H1 (cell line): Measurements from ENCODE around the gene TBX4. TPM values are rescaled to one million over a fixed set of nuclear protein-coding genes. Genes with fewer than 3 reads are reported as not detected.

Source experiments
- CTCF ChIA-PET: fragments of 300-600 bp; sonication (Branson Sonifier 250); formaldehyde crosslinking; loops from one replicate; lab custom pipeline; 2021; ENCODE audit not compliant: partially characterized antibody; lab: Charles Lee
- POLR2A ChIA-PET: fragments of 300-600 bp; sonication (Branson Sonifier 250); formaldehyde crosslinking; loops from one replicate; lab custom pipeline; 2021; ENCODE audit warnings: inconsistent platforms; ENCODE audit not compliant: partially characterized antibody; lab: Charles Lee
- DNase-seq, 2 experiments: peaks; one replicate each; pipeline versions ENCODE4 v3.0.0 to v3.0.0-alpha.2; 2010 to 2022; ENCODE audit warnings: low spot score in 2 of 2, low read depth in 1 of 2, mixed read lengths in 1 of 2
- FAIRE-seq: peaks from 2 replicates; lab custom pipeline; 2011; peaks lifted over from hg19 to GRCh38; lab: Jason Lieb, UNC
- H2AFZ ChIP-seq: 2 replicates; pipeline ENCODE4 v1.8.1; 2012; ENCODE audit warnings: low read length, inconsistent platforms
- H2AK5ac ChIP-seq: 2 replicates; pipeline ENCODE4 v1.6.1; 2013; ENCODE audit warnings: low read depth, low read length
- H2BK120ac ChIP-seq: replicated peaks from 2 replicates; pipeline ENCODE3; 2013; ENCODE audit warnings: low read depth, low read length, inconsistent platforms
- H2BK12ac ChIP-seq: 2 replicates; pipeline ENCODE4 v1.6.1; 2013; ENCODE audit warnings: low read depth, low read length
- H2BK15ac ChIP-seq: 2 replicates; pipeline ENCODE4 v1.6.1; 2013; ENCODE audit warnings: low read length
- H2BK20ac ChIP-seq: 2 replicates; pipeline ENCODE4 v1.6.1; 2013; ENCODE audit warnings: low read length
- H2BK5ac ChIP-seq: 2 replicates; pipeline ENCODE4 v1.6.1; 2013; ENCODE audit warnings: low read depth, low read length
- H3K14ac ChIP-seq: 2 replicates; pipeline ENCODE4 v1.6.1; 2013; ENCODE audit warnings: inconsistent platforms; ENCODE audit not compliant: insufficient read length
- H3K18ac ChIP-seq: 2 replicates; pipeline ENCODE4 v1.6.1; 2013; ENCODE audit warnings: low read length; ENCODE audit errors: extremely low read depth
- H3K23ac ChIP-seq: 2 replicates; pipeline ENCODE4 v1.6.1; 2013; ENCODE audit warnings: inconsistent platforms; ENCODE audit not compliant: insufficient read length
- H3K23me2 ChIP-seq: 2 replicates; pipeline ENCODE4 v1.6.1; 2013; ENCODE audit warnings: low read depth, low read length
- H3K27ac ChIP-seq: 2 replicates; pipeline ENCODE4 v1.6.1; 2011; ENCODE audit warnings: low read depth, low read length, inconsistent platforms
- H3K27me3 ChIP-seq, 4 experiments: replicated peaks in 1 of 4; 1 replicate in 1 of 4; 2 replicates in 3 of 4; pipeline versions ENCODE4 v1.6.1 to v1.8.1; 2011 to 2013; ENCODE audit warnings: low read length in 3 of 4, mild to moderate bottlenecking in 3 of 4, inconsistent platforms in 2 of 4, mixed read lengths in 2 of 4, moderate library complexity in 1 of 4; ENCODE audit not compliant: control insufficient read depth in 3 of 4, insufficient read depth in 3 of 4; ENCODE audit errors: extremely low read depth in 1 of 4
- H3K36me3 ChIP-seq, 4 experiments: 2 replicates each; pipeline versions ENCODE4 v1.6.1 to v1.8.1; 2011 to 2013; ENCODE audit warnings: mild to moderate bottlenecking in 4 of 4, low read length in 3 of 4, moderate library complexity in 2 of 4, control low read depth in 1 of 4, inconsistent platforms in 1 of 4; ENCODE audit not compliant: insufficient read depth in 4 of 4, control insufficient read depth in 2 of 4
- H3K4ac ChIP-seq: replicated peaks from 2 replicates; pipeline ENCODE3; 2013; ENCODE audit warnings: low read length, low read depth, mixed read lengths, inconsistent platforms; ENCODE audit not compliant: insufficient read length
- H3K4me1 ChIP-seq, 4 experiments: replicated peaks in 1 of 4; 1 replicate in 1 of 4; 2 replicates in 3 of 4; pipeline versions ENCODE4 v1.6.1 to v1.8.1; 2011 to 2013; ENCODE audit warnings: low read length in 3 of 4, inconsistent platforms in 2 of 4, mixed read lengths in 1 of 4; ENCODE audit not compliant: insufficient read depth in 4 of 4, control insufficient read depth in 3 of 4
- H3K4me2 ChIP-seq, 2 experiments: 2 replicates each; pipeline versions ENCODE4 v1.6.1 to v1.8.1; 2011 to 2013; ENCODE audit warnings: low read depth in 2 of 2, low read length in 2 of 2, control low read depth in 1 of 2, inconsistent platforms in 1 of 2, mild to moderate bottlenecking in 1 of 2; ENCODE audit not compliant: insufficient read depth in 1 of 2
- H3K4me3 ChIP-seq, 4 experiments: fragments of 200-600, 300-600 bp in 1 of 4; sonication (generic), shearing (Covaris generic), sonication (Bioruptor Twin) in 1 of 4; 2 replicates each; pipeline versions ENCODE4 v1.5.1 to v1.8.1; 2011 to 2016; ENCODE audit warnings: low read length in 4 of 4, low read depth in 3 of 4, control low read depth in 2 of 4, inconsistent platforms in 2 of 4, mild to moderate bottlenecking in 2 of 4, mixed read lengths in 1 of 4, moderate library complexity in 1 of 4; ENCODE audit not compliant: insufficient read depth in 2 of 4; ENCODE audit errors: extremely low read depth in 1 of 4
- H3K56ac ChIP-seq: replicated peaks from 2 replicates; pipeline ENCODE3; 2013; ENCODE audit warnings: low read depth, mild to moderate bottlenecking, mixed read lengths, low read length, inconsistent platforms; ENCODE audit not compliant: insufficient read length
- H3K79me1 ChIP-seq: 2 replicates; pipeline ENCODE4 v1.6.1; 2013; ENCODE audit warnings: low read depth, low read length, control low read depth
- H3K79me2 ChIP-seq, 2 experiments: 2 replicates each; pipeline versions ENCODE4 v1.6.1 to v1.8.1; 2012 to 2013; ENCODE audit warnings: low read length in 2 of 2, mild to moderate bottlenecking in 2 of 2, inconsistent platforms in 1 of 2; ENCODE audit not compliant: insufficient read depth in 2 of 2, control insufficient read depth in 1 of 2
- H3K9ac ChIP-seq, 4 experiments: replicated peaks in 1 of 4; 1 replicate in 1 of 4; 2 replicates in 3 of 4; pipeline versions ENCODE4 v1.6.1 to v1.8.1; 2011 to 2013; ENCODE audit warnings: low read depth in 3 of 4, low read length in 3 of 4, control low read depth in 2 of 4, mild to moderate bottlenecking in 2 of 4, moderate library complexity in 2 of 4, inconsistent platforms in 1 of 4; ENCODE audit errors: extremely low read depth in 1 of 4
- H3K9me3 ChIP-seq, 2 experiments: 2 replicates each; pipeline versions ENCODE4 v1.6.1 to v1.8.1; 2012 to 2013; ENCODE audit warnings: mild to moderate bottlenecking in 2 of 2, moderate library complexity in 2 of 2, control low read depth in 1 of 2, inconsistent platforms in 1 of 2, low read depth in 1 of 2, low read length in 1 of 2, mixed read lengths in 1 of 2; ENCODE audit not compliant: insufficient read depth in 2 of 2
- H4K20me1 ChIP-seq, 2 experiments: replicated peaks in 1 of 2; 2 replicates each; pipeline versions ENCODE3 to v1.8.1; 2011 to 2013; ENCODE audit warnings: inconsistent platforms in 2 of 2, low read length in 2 of 2, mild to moderate bottlenecking in 1 of 2; ENCODE audit not compliant: insufficient read depth in 2 of 2, control insufficient read depth in 1 of 2
- H4K5ac ChIP-seq: 2 replicates; pipeline ENCODE4 v1.6.1; 2013; ENCODE audit warnings: low read length, low read depth, mixed read lengths, inconsistent platforms; ENCODE audit not compliant: insufficient read length
- H4K8ac ChIP-seq: 2 replicates; pipeline ENCODE4 v1.8.0; 2013; ENCODE audit warnings: mild to moderate bottlenecking, moderate library complexity, low read length, inconsistent platforms; ENCODE audit not compliant: insufficient read depth; ENCODE audit errors: extremely low read depth
- H4K91ac ChIP-seq: replicated peaks from 2 replicates; pipeline ENCODE3; 2013; ENCODE audit warnings: low read length, mixed read lengths, inconsistent platforms; ENCODE audit not compliant: insufficient read length
- BCL11A ChIP-seq, 2 experiments: IDR thresholded peaks; one replicate each; pipeline ENCODE4 v1.6.1; 2011; ENCODE audit warnings: low read depth in 2 of 2, low read length in 2 of 2, mild to moderate bottlenecking in 2 of 2
- CTCF ChIP-seq, 3 experiments: IDR thresholded peaks; 1 replicate in 2 of 3; 2 replicates in 1 of 3; pipeline versions ENCODE4 v1.5.1 to v1.6.1; 2011; ENCODE audit warnings: low read length in 3 of 3, mild to moderate bottlenecking in 3 of 3, inconsistent platforms in 2 of 3, low read depth in 1 of 3, moderate library complexity in 1 of 3; ENCODE audit not compliant: insufficient read depth in 1 of 3; ENCODE audit errors: control extremely low read depth in 1 of 3
- FOSL1 ChIP-seq: IDR thresholded peaks from 2 replicates; pipeline ENCODE4 v1.6.1; 2011; ENCODE audit warnings: mild to moderate bottlenecking, low read depth, low read length, moderate library complexity; ENCODE audit not compliant: insufficient read depth
- HDAC2 ChIP-seq, 2 experiments: fragments of 300-600 bp in 1 of 2; sonication (generic) in 1 of 2; IDR thresholded peaks; 2 replicates each; pipeline ENCODE4 v1.6.1; 2011 to 2012; ENCODE audit warnings: low read depth in 2 of 2, low read length in 2 of 2, mild to moderate bottlenecking in 2 of 2, moderate library complexity in 2 of 2, borderline replicate concordance in 1 of 2, inconsistent platforms in 1 of 2
- JUND ChIP-seq: IDR thresholded peaks from 2 replicates; pipeline ENCODE4 v1.6.1; 2011; ENCODE audit warnings: mild to moderate bottlenecking, improper control_type of control experiment, low read length
- RBBP5 ChIP-seq: IDR thresholded peaks from 2 replicates; pipeline ENCODE4 v1.7.1; 2012; ENCODE audit warnings: low read depth, mild to moderate bottlenecking, inconsistent platforms, low read length, moderate library complexity, borderline replicate concordance
- RFX5 ChIP-seq: IDR thresholded peaks from 2 replicates; pipeline ENCODE4 v1.6.1; 2011; ENCODE audit warnings: low read depth, low read length, improper control_type of control experiment, borderline replicate concordance
- SIN3A ChIP-seq, 2 experiments: IDR thresholded peaks in 1 of 2; conservative IDR thresholded peaks in 1 of 2; 2 replicates each; pipeline ENCODE4 v1.6.1; 2011 to 2012; ENCODE audit warnings: low read length in 2 of 2, improper control_type of control experiment in 1 of 2, low read depth in 1 of 2, mild to moderate bottlenecking in 1 of 2
- SIRT6 ChIP-seq: IDR thresholded peaks from one replicate; pipeline ENCODE4 v1.7.1; 2012; ENCODE audit warnings: low read length, inconsistent platforms
- SP4 ChIP-seq: IDR thresholded peaks from 2 replicates; pipeline ENCODE4 v1.6.1; 2012; ENCODE audit warnings: low read length, inconsistent platforms
- SRF ChIP-seq: IDR thresholded peaks from 2 replicates; pipeline ENCODE4 v1.6.1; 2011; ENCODE audit warnings: mild to moderate bottlenecking, low read depth, low read length, moderate library complexity
- SUZ12 ChIP-seq: fragments of 200-600 bp; sonication (generic); IDR thresholded peaks from 2 replicates; pipeline ENCODE4 v1.6.1; 2012; ENCODE audit warnings: mild to moderate bottlenecking, inconsistent platforms, low read length, moderate library complexity, mixed read lengths
- WGBS, 2 experiments: shearing (Covaris generic) in 1 of 2; methylation state at CpG; one replicate each; pipeline versions ENCODE4 v1.1.6 to v1.1.7; 2013 to 2015; ENCODE audit warnings: low lambda C conversion rate in 2 of 2, mixed read lengths in 2 of 2, inconsistent platforms in 1 of 2, low coverage in 1 of 2, missing lambda C conversion rate in 1 of 2; ENCODE audit not compliant: insufficient replicate concordance in 2 of 2, insufficient coverage in 1 of 2, insufficient read length in 1 of 2; ENCODE audit errors: extremely low coverage in 1 of 2, missing lambda C conversion rate in 1 of 2; 5-methylcytosine and 5-hydroxymethylcytosine counted together
- polyA plus RNA-seq, 7 experiments: library from polyadenylated mRNA; depleted of rRNA in 3 of 7; stranded (reverse) in 5 of 7; unstranded in 2 of 7; fragments of >200 nt in 5 of 7; fragments of 200-250 nt in 2 of 7; gene quantifications; 1 replicate in 5 of 7; 2 replicates in 1 of 7; 4 replicates in 1 of 7; pipeline versions ENCODE4 v1.2.1 to v1.2.3, GENCODE V29; 2011 to 2013; ENCODE audit warnings: missing spikeins in 2 of 7, mixed read lengths in 2 of 7
- total RNA-seq: library from RNA; stranded (reverse); fragmentation: NEBNext Ultra II Directional; extraction: Animal tissue kit (Norgen Biotek cat#: 25700); gene quantifications from 2 replicates; pipeline ENCODE4 v1.2.1, GENCODE V29; 2021

The TBX4 gene
- total and polyA plus RNA-seq, 2 of the 8 experiments (the other 6 are each of a cell fraction or from before 2014, with no cell fraction given) = 0.02 TPM; not detected in 1

GRCh38 chr17:61504697-61505096 is 52.5 kb downstream of the TBX4 start:
- Histone ChIP-seq H3K27me3 (no peaks in the 10 kb centered on the region), H3K14ac (no peak overlapping the region), H3K4me1 (peaks cover 0 to 3% (median 0%) of the 10 kb centered on the region in 4 experiments; a peak in 1 of 7 replicates), H3K9ac (no peak overlapping the region), H2BK20ac (no peak overlapping the region), H4K20me1 (no peaks in the 10 kb centered on the region), H3K79me1 (no peaks in the 10 kb centered on the region), H3K9me3 (no peaks in the 10 kb centered on the region), H4K91ac (no peak overlapping the region), H3K4me3 (no peak overlapping the region), H4K5ac (no peak overlapping the region), H3K79me2 (no peaks in the 10 kb centered on the region), H2AFZ (no peak overlapping the region), H3K4me2 (no peak overlapping the region), H2AK5ac (no peak overlapping the region), H2BK12ac (no peak overlapping the region), H2BK15ac (no peak overlapping the region), H2BK120ac (no peak overlapping the region), H3K36me3 (no peaks in the 10 kb centered on the region), H3K18ac (no peak overlapping the region), H3K23me2 (no peaks in the 10 kb centered on the region; the same call in 1 of the 2 replicates), H3K4ac (no peak overlapping the region), H2BK5ac (no peak overlapping the region), H3K23ac (no peak overlapping the region), H4K8ac (no peak overlapping the region), H3K56ac (no peak overlapping the region), H3K27ac (no peak overlapping the region)
- DNase-seq (no peak), FAIRE-seq (no peak)
- CTCF ChIA-PET = no interaction called here
- POLR2A ChIA-PET = no interaction called here
- 89% methylated on average over 2 of the region's 2 CpGs; no CpG with 5 or more reads in 1 of the 2 experiments for WGBS, 2 experiments
- no peak for TF ChIP-seq BCL11A (IDR thresholded peaks at IDR 0.05; ENCODE audit: low read depth in 2 of 2, low read length in 2 of 2)
- TF ChIP-seq SP4 = no peak
- TF ChIP-seq RFX5 = no peak
- no peak for TF ChIP-seq SIRT6
- TF ChIP-seq FOSL1 = no peak
- no peak for TF ChIP-seq CTCF (IDR thresholded peaks at IDR 0.05; ENCODE audit: control extremely low read depth in 1 of 3, insufficient read depth in 1 of 3, low read depth in 1 of 3, low read length in 3 of 3)
- TF ChIP-seq HDAC2 (IDR thresholded peaks at IDR 0.05; ENCODE audit: borderline replicate concordance in 1 of 2, low read depth in 2 of 2, low read length in 2 of 2) = no peak
- TF ChIP-seq JUND = no peak
- TF ChIP-seq SIN3A (conservative IDR thresholded peaks at IDR 0.05 in 1 of 2, IDR thresholded peaks at IDR 0.05 in 1 of 2; ENCODE audit: low read depth in 1 of 2, low read length in 2 of 2) = no peak
- TF ChIP-seq RBBP5 = no peak
- TF ChIP-seq SUZ12 = no peak
- TF ChIP-seq SRF = no peak
